ENCODE results near the gene FAM124A.

- TF ChIP-seq, protein P1, sequence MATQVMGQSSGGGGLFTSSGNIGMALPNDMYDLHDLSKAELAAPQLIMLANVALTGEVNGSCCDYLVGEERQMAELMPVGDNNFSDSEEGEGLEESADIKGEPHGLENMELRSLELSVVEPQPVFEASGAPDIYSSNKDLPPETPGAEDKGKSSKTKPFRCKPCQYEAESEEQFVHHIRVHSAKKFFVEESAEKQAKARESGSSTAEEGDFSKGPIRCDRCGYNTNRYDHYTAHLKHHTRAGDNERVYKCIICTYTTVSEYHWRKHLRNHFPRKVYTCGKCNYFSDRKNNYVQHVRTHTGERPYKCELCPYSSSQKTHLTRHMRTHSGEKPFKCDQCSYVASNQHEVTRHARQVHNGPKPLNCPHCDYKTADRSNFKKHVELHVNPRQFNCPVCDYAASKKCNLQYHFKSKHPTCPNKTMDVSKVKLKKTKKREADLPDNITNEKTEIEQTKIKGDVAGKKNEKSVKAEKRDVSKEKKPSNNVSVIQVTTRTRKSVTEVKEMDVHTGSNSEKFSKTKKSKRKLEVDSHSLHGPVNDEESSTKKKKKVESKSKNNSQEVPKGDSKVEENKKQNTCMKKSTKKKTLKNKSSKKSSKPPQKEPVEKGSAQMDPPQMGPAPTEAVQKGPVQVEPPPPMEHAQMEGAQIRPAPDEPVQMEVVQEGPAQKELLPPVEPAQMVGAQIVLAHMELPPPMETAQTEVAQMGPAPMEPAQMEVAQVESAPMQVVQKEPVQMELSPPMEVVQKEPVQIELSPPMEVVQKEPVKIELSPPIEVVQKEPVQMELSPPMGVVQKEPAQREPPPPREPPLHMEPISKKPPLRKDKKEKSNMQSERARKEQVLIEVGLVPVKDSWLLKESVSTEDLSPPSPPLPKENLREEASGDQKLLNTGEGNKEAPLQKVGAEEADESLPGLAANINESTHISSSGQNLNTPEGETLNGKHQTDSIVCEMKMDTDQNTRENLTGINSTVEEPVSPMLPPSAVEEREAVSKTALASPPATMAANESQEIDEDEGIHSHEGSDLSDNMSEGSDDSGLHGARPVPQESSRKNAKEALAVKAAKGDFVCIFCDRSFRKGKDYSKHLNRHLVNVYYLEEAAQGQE (IDR thresholded peaks at IDR 0.05; ENCODE audit: low read depth), result no peak
- TF ChIP-seq CTCF (IDR thresholded peaks at IDR 0.05 in 2 of 3, conservative IDR thresholded peaks at IDR 0.05 in 1 of 3; ENCODE audit: borderline replicate concordance in 1 of 3, insufficient read depth in 1 of 3, low read depth in 2 of 3, low read length in 2 of 3), result no peak
- TF ChIP-seq EZH2 (IDR thresholded peaks at IDR 0.05), result no peak
- TF ChIP-seq YY1 (IDR thresholded peaks at IDR 0.05; ENCODE audit: extremely low read depth, insufficient replicate concordance, low read depth, low read length), result no peak
- no peak for TF ChIP-seq EZH2phosphoT487 (IDR thresholded peaks at IDR 0.05; ENCODE audit: borderline replicate concordance)
- no peak for TF ChIP-seq POLR2A (IDR thresholded peaks at IDR 0.05; ENCODE audit: borderline replicate concordance, extremely low read depth, insufficient read depth, insufficient read length)
- TF ChIP-seq POLR2AphosphoS5 (IDR thresholded peaks at IDR 0.05; ENCODE audit: low read depth, low read length), result no peak
- TF ChIP-seq, protein P2, sequence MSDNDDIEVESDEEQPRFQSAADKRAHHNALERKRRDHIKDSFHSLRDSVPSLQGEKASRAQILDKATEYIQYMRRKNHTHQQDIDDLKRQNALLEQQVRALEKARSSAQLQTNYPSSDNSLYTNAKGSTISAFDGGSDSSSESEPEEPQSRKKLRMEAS (IDR thresholded peaks at IDR 0.05), result no peak
- no peak for TF ChIP-seq SP1 (IDR thresholded peaks at IDR 0.05; ENCODE audit: low read depth)
- TF ChIP-seq RAD21 (IDR thresholded peaks at IDR 0.05; ENCODE audit: low read depth), result no peak
- TF ChIP-seq ZFX (IDR thresholded peaks at IDR 0.05), result no peak
Observed at GRCh38 chr13:51303063-51303552, 80.9 kb downstream of the FAM124A start.
